Activated CD4-positive, alpha-beta T cell treated with anti-CD3 and anti-CD28 coated beads, Interleukin-10, Interleukin-2, amounts not matched to agents 100 ng/mL and 50 ng/mL, durations not matched to agents 16 hours and 8 hours (primary cell): ENCODE measurements around the gene HEATR3.
"Not testable (repeated sequence)": the region's sequence is repeated elsewhere in the genome, so short reads cannot be mapped to it uniquely, and the experiment has no call there.

Experiments used
- DNase-seq: peaks from one replicate; pipeline ENCODE4 v3.0.0-alpha.2; 2020

HEATR3 gene

DNA sequence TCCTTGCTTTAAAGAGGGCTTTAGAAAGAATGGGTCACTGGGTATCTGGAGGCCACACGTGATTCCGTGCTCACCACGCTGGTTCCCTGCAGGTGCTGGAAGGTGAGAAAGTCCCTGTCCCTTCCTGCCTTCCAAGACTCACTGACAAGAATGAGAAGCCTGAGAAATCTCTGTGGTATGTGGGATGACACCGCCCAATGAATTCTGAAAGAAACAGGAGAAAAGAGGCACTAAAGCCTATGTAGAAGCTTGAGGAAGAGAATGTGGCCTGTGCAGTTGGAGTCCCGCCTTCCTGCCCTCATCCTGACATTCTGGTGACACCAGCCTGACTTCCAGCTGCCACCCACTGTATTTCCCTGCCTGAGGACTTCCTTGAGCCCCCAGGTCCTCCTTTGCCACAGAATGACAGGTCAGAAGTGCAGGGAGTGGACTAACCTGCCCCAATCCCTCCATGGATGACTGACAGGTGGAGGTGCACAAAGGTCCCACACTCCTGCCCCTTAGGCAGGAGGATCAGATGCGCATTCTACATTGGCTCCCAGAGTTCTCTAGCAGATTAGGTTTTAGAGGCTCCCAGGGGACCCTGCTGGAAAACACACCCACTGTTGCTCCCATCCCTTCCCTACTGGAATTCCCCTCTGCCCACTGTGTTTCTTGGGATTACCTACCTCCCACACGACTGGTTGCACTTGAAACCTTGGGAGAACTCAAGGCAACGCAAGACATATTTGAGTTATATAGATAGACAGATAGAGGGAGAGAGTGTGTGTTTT is 48.8 kb downstream of the HEATR3 start:
- DNase-seq: no peak

DNA sequence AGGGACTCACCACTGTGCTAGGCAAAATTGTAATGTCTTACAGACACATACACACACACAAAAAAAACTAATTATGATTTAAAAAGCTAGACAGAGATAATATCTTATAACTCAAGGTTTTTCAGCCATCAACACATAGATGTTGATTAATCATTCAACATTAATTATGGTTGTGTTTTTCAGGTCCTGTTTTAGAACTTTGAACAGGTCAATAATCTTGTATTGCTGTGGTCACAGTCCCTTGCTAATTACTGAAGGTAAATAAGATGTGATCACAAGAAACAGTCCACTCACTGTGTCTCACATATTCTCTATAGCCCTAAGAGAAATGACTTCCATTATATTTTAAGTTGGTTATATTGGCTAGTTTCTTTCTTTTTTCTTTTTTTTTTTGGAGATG is 54.9 kb downstream of the HEATR3 start:
- DNase-seq: no peak

DNA sequence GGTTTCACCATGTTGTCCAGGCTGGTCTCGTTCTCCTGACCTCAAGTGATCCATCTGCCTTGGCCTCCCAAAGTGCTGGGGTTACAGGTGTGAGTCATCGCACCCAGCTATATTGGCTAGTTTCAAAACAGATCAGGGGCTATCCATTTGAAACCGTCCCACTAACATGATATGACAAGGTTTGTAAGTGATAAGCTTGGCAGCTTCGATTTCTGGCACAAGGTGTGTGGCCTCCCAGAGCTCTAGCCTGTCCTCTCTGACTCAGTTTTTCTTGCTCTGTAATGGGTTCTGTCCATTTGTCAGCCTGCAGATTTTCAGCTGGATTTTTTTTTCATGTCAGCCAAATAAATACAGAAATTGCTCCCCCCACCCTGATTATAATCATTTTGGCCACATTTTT is 55.5 kb downstream of the HEATR3 start:
- peak; percentile 81 for DNase-seq

DNA sequence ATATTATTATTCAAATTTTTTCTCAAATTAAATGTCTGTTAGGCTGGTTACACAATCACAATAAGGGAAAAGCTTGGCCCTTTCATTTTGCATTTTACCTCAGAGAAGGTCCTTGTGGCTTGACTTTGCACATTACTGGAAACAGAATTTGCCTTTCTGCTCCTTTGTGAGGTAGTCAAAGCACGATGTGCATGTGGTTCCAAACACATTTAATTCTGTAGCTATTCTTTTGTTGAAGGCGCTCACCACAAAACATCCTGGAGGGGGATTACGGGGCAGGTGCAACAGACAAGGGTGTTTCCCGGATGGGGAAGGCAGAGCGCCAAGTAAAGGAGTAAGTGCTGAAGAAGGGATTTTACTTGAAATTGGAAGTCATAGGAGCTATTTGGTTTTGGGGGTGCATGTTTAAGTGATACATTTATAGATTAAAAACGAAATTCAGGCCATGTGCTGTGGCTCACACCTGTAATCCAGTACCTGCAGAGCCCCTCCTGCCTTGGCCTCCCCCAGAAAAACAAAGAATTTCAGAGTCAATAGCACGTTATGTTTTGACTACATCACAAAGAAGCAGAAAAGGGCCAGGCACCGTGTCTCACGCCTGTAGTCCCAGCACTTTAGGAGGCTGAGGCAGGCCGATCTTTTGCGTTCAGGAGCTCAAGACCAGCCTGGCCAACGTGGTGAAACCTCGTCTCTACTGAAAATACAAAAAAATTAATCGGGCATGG is 56.1 kb downstream of the HEATR3 start:
- peak; percentile 91 for DNase-seq

DNA sequence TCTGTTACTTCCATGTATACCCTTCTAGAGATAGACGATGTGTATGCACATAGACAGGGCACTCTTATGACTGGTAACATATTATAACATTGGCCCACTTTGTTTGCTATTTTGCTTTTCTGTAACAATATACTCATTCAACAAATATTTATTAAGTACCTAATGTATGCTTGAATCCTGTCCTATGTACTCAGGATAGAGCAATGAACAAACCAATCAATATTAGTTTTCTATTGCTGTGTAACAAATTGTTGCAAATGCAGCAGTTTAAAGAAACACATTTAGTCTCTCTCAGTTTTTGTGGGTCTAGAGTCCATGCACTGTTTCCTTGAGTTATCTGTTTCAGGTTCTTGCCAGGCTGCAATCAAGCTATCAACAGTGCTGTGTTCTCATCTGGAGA is 57.6 kb downstream of the HEATR3 start:
- no peak for DNase-seq

DNA sequence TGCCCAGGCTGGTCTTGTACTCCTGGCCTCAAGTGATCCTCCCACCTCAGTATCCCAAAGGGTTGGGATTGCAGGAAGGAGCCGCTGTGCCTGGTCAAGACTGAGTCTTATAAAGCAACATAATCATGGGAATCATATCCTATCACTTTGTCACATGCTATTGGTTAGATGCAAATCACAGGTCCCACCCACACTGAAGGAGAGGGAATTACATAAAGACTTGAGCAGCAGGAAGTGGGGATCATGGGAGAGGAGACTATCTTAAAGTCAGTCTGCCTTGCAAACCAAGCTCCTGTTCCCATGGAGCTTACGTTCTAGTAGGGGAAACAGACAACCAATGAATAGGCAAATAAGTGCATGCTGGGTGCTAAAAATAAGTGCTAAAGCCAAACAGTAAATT is 59.0 kb downstream of the HEATR3 start:
- no peak for DNase-seq

DNA sequence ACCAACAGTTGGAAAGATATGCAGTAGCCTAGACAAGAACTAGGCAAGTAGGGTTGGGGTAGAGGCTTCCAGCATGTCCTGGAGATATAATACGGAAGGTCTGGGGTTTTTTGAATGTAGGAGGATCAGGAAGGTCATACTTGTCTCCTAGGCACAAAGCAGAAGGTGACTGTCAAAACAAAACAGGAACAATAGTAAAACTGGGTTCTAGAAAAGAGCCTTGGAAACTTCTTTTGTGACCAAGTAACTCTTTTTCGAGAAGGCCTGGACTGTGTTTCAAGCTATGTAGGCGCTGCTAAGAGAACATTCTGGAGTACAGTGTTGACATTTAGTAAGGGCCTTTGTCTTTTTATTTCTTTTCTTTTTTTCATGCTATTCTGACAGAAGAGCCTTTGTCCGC is 60.4 kb downstream of the HEATR3 start:
- no peak for DNase-seq

DNA sequence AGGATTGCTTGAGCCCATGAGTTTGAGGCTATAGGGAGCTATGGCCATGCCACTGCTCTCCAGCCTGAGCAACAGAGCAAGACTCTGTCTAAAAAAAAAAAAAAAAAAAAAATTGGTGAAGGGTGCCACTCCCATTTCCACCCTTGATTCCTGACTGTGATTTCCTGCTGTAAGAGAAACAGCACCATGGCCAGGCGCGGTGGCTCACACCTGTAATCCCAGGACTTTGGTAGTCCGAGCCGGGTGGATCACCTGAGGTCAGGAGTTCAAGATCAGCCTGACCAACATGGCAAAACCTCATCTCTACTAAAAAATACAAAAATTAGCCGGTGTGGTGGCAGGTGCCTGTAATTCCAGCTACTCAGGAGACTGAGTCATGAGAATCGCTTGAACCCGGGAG is 66.8 kb downstream of the HEATR3 start:
- DNase-seq: not testable (repeated sequence)

DNA sequence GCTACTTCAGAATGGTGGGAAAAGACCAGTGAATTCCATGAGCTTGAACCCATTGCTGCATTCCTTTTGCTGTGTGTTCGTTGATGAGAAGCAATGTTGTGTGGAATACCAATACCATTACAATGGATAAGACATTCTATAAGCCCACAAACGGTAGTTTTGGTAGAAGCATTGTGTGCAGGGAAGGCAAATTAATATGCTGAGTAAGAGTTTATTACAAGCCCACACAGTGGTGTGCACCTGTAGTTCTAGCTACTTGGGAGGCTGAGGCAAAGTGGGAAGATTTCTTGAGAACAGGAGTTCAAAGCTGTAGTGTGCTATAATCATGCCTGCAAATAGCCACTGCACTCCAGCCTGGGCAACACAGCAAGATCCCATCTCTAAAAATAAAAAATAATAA is 67.4 kb downstream of the HEATR3 start:
- no peak for DNase-seq

DNA sequence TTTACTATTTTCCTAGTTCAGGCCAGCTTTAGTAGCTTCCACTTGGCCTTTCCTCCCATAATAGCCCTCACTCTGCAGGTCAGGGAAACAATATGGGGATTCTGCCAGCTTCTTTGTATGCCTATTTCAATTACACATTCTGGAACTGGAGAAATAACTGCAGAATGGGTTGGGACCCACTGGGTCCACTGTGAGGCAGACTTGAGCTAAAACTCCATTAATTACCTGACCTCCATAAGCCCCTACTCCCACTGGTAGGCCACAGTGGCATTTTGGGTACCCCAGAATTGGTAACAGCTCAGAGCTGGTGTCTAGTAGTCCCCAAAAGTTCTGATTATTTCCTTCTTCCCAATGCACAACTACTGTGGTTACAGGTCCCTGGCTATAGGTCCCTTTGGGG is 70.6 kb downstream of the HEATR3 start:
- DNase-seq: no peak

DNA sequence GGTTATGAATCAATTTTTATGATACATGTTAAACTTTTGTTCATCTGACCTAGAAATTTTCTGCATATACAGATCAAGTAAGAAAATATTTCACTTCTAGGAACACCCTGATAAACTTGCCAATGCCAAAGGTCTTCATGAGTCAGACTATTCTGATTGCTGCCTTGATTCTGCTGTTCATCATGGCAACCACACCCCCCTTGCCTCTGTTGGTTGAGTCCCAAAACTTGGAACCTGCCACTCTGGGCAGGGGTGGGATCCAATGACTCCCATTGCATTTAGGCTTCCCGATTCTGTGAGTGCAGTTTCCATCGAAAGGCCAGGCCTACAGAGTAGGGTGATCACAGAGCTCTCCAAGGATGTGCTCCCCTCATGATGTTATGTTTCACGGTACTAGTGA is 71.5 kb downstream of the HEATR3 start:
- no peak for DNase-seq

DNA sequence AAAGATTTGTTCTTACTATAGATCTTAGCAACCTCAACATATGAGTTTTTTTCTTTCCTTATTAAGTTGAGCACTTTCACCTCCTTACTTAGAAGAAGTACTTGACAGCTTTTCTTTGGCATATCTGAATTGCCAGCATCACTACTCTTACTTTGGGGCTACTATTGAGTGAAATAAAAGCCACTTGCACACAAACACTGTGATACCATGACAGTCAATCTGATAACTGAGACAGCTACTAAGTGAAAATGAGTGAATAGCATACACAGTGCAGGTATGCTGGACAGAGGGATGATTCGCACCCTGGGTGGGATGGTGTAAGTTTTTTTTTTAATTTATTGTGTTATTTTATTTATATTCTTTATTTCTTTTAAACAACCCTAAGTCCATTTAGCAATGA is 73.8 kb downstream of the HEATR3 start:
- no peak for DNase-seq

DNA sequence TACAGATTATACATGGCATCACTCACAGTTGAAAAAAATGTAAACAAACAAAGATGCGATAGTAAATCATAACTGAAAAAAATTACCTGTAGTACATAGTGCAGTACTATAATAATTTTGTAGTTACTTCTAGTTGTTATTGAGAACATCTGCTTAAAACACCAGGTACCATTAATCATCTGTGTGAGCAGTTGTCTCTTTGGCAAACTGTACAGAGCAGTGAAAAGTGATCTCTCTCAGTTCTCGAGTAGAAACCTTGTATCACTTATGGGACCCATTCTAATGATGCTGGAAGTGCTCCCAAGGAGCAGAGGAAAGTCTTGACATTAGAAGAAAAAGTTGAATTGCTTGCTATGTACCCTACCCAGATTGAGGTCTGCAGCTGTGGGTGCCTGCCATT is 78.4 kb downstream of the HEATR3 start:
- DNase-seq: no peak

DNA sequence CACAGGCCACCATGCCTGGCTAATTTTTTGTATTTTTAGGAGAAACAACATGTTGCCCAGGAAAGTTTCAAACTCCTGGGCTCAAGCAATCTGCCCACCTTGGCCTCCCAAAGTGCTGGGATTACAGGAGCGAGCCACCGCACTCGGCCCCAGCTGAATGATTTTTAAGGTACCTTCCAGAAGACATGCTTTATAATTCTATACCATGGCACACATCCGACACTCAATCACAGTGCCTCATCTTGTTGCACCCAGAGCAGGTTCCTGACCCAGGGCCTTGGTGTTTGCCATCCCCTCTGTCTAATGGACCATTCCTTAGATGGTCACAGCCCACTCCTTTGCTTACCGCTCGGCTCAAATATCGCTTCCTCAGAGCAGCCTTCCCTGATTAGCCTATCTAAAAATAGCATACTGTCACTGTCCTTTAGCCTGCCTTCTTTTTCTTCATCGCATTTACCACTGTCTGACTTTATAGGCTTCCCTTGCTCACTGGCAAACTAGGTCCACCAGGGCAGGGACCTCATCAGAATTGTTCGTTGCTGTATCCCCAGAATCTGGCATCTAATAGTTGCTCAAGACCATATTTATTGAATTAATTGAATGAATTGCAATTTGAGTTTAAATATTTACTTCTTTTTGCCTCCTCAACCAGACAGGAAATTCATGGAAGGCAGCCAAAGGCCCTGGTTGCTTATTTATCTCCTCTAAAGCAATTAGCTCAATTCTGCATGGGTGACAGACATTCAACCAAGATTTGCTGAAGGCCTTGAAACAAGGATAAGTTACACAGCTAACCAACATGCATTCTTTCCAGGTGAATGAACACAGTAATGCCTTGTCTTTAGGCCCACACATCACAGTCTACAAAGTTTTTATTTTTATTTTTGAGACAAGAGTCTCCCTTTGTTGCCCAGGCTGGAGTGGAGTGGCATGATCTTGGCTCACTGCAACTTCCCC is 81.0 kb downstream of the HEATR3 start:
- DNase-seq: no peak

DNA sequence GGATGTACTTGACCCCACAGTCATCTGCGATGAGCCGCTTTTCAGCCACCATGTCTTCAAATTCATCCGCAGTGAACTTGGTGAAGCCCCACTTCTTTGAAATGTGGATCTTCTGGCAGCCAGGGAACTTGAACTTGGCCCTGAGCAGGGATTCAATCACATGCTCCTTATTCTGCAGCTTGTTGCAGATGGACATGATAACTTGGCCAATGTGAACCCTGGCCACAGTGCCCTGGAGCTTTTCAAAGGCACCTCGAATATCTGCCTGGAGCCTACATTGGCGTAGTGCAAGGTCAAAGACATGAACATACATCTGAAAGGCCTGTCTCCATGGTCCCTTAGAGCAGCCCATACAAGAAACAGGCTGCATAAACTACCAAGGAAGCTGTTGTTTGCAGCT is 85.6 kb downstream of the HEATR3 start:
- no peak for DNase-seq

DNA sequence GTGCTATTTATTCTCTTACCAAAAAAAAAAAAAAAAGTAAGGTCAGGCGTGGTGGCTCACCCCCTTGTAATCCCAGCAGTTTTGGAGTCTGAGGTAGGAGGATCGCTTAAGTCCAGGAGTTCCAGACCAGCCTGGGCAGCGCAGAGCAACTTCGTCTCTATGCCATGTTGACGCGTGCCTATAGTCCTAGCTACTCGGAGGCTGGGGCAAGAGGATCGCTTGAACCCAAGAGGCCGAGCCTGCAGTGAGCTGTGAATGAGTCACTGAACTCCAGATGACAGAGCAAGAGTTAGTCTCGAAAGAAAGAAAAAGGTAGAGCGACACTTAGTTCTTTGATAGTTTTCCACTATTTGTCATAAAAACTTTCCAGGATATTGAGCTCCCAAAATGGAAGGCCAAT is 86.0 kb downstream of the HEATR3 start:
- DNase-seq: peak; percentile 64

DNA sequence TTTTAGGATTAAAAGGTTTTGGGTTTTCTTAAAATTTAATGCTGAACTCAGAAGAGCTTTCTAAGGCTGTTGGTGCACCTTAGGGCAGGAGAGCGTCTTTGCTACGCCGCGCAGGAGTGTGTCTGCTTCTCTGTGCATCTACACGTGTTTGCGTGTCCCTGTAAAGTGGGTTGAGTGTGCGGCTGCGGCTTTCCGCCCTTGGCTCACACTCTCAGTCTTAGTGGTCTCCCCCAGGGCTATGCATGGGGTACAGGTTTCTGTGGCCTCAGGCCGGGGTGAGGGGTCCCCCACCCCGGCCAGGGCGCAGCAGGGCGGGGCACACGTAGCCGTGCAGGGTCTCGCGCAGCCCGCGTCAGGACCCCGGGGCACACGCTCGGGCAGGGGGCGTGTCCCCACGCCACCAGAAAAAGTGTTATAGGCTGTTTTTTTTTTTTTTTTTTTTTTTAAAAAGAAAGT is 86.6 kb downstream of the HEATR3 start:
- peak; percentile 96 for DNase-seq

DNA sequence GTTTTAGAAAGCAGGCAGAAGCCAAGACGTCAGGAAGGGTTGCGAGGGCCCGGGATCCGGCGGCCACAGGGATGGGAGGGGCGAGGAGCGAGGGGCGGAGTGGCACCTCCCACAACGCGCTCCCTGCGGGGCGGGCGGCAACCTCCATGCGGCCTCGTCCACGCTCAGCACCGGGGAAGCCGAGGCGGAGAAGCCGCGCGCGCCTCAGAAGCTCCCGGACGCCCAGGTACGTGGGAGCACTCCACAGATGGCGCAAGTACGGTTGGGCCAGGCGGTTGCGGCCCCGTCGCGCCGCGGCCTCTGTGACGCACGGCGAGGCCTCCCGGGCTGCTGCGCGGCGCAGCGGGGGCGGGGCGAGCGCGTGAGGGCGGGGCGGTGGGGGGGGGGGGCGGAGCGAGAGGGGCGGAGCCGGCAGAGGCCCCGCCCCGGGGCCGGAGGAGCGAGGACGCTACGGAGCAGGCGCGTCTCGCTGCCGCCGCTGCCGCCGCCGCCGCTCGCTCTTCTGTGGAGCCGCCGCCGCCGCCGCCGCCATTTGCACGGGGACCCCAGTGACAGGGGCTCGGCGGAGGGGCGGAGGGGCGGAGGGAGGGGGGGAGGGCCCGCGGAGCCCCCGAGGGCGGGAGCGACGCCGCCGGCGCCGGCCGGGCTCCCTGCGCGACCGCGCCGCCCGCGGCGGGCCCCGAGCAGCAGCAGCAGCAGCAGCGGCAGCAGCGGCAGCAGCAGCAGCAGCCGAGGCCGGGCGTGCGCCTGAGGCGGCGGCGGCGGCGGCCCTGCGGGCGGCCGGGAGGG is 87.2 kb downstream of the HEATR3 start, which contains the start of gene TENT4B:
Gene TENT4B, plus strand, starts transcription at position 500 of the 789 bp plus-strand sequence. CDS start 316 bp downstream, outside the sequence.
- DNase-seq: peak; percentile 91

DNA sequence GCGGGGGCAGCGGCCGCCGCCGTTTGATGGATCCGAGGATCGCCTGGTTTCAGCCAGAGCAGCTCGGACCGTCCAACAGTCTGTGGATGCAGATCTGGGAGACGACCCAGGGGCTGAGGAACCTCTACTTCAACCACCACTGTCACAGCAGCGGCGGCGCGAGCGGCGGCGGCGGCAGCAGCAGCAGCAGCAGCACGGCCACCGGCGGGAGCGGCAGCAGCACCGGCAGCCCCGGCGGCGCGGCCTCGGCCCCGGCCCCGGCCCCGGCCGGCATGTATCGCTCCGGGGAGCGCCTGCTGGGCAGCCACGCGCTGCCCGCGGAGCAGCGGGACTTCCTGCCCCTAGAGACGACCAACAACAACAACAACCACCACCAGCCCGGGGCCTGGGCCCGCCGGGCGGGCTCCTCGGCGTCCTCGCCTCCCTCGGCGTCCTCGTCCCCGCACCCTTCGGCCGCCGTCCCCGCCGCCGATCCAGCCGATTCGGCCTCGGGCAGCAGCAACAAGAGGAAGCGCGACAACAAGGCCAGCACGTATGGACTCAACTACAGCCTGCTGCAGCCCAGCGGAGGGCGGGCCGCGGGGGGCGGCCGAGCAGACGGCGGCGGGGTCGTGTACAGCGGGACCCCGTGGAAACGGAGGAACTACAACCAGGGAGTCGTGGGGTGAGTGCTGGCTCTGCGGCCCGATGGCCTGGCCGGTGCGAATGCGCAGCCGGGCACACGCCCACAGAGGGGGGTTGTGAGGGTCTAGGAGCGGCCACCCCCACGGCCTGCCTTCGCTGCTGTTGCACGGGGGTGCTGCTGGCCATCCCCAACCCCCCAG is 88.0 kb downstream of the HEATR3 start:
- peak; percentile 40 for DNase-seq

DNA sequence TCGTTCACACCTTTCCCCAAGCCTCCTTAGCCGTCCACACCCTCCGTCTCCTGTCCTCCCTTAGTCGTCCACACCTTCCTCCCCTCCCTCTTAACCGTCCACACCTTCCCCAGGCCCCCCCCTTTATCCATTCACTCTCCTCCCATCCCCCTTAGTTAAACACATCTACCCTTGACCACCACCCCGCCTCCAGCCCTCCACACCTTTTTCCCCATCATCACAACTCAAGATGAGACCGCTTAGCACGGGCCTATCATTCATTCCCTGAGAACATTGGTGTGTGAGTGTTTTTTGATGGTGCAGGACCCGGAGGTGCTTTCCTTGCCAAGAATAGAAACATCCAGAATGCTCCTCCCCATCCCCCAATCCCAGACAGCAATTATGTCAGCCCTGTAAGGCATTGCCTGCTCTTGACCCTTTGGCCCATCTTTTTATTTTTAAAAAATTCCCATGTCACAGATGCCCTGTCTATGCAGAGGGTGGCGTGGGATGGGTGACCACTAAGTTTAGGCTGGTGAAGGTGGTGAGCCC is 88.7 kb downstream of the HEATR3 start:
- no peak for DNase-seq

DNA sequence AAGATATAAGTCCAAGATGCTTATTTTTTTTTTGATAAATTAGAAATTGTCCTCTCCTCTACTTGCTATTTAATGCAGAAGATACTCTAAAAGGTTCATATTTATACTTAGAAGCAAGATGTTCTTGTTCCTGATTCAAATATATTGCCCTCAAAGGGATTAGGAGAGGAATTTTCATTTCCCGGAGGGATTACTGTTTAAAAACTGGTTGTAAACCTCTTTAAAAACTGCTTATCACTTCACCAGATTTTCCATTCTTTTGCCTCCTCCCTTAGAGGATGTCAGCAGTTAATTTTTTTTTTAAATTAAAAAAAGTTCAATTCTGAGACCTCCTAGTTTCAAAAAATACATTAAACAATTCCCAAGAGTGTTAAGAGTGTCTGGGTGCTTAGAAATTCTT is 90.2 kb downstream of the HEATR3 start:
- DNase-seq: no peak
